Measurements from ENCODE around the gene AHRR. TPM values are rescaled to one million over a fixed set of nuclear protein-coding genes. Genes with fewer than 3 reads are reported as not detected.
A peak's percentile ranks its signal among the peaks of the same experiment; 100 is the strongest.

The AHRR gene
- total RNA-seq, 1 experiment from 2014 or later, result 1.9 TPM

DNA sequence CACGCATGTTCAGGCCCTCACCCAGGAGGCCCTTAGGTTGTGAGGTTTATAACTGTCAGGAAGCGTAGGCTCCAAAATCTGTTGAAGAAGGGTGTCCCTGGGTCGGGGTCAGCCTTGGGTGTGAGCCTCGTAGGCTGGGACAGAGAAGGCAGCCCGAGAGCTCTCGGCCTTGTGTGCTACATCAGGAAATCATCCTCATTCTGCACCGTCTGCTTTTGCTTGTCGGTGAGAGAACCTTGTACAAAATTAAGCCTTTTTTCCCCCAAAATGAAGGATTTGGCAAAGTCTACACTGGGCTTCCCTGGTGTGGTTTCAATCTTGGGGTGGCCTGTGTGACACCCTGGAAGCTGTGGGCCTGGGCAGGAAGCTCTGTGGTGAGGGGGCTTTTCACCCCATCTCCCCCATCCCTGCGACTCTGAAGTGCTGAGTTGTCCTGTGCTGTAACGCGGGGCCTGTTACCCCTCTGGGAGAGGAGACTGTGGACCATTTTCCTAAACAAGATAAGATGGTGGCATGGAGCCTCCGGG is 55.3 kb downstream of the AHRR start:
- Histone ChIP-seq H3K27ac (ENCODE audit: low read length) (no peak overlapping the region), H4K20me1 (ENCODE audit: low read length) (no peaks in the 10 kb centered on the region), H3K79me2 (ENCODE audit: low read length) (no peaks in the 10 kb centered on the region), H2AFZ (ENCODE audit: low read length) (no peak overlapping the region), H3K9ac (ENCODE audit: low read length) (no peak overlapping the region), H3F3A (ENCODE audit: low read length, unreplicated experiment) (no peaks in the 10 kb centered on the region), H3K9me3 (ENCODE audit: low read length) (peaks cover 7% of the 10 kb centered on the region; the same call in 1 of the 2 replicates), H3K9me2 (replicated peaks; ENCODE audit: low read length) (no peaks in the 10 kb centered on the region), H3K36me3 (ENCODE audit: low read depth, low read length) (no peaks in the 10 kb centered on the region), H3K4me3 (ENCODE audit: low read length) (no peak overlapping the region), H3K4me1 (ENCODE audit: insufficient read depth, low read length) (no peaks in the 10 kb centered on the region), H3K27me3 (ENCODE audit: low read length) (no peaks in the 10 kb centered on the region), H3K4me2 (ENCODE audit: low read length) (no peak overlapping the region)
- DNase-seq (no peak), ATAC-seq (no peak)
- ChIA-PET CTCF (no interaction called here), POLR2A (ENCODE audit: unreplicated experiment) (no interaction called here)
- TF ChIP-seq, protein P1, sequence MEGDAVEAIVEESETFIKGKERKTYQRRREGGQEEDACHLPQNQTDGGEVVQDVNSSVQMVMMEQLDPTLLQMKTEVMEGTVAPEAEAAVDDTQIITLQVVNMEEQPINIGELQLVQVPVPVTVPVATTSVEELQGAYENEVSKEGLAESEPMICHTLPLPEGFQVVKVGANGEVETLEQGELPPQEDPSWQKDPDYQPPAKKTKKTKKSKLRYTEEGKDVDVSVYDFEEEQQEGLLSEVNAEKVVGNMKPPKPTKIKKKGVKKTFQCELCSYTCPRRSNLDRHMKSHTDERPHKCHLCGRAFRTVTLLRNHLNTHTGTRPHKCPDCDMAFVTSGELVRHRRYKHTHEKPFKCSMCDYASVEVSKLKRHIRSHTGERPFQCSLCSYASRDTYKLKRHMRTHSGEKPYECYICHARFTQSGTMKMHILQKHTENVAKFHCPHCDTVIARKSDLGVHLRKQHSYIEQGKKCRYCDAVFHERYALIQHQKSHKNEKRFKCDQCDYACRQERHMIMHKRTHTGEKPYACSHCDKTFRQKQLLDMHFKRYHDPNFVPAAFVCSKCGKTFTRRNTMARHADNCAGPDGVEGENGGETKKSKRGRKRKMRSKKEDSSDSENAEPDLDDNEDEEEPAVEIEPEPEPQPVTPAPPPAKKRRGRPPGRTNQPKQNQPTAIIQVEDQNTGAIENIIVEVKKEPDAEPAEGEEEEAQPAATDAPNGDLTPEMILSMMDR (conservative IDR thresholded peaks at IDR 0.05; ENCODE audit: low read depth, low read length), result no peak
- TF ChIP-seq EZH2phosphoT487 (IDR thresholded peaks at IDR 0.05; ENCODE audit: borderline replicate concordance, low read length) (no peak), EZH2 (IDR thresholded peaks at IDR 0.05; ENCODE audit: low read length, unreplicated experiment) (no peak)
- BruUV-seq (replicated peaks), result no TSS peak
- intact Hi-C loops (cut with micrococcal nuclease), result no loop called here

- Histone ChIP-seq H2AFZ (ENCODE audit: low read length) (no peak overlapping the region), H3K4me2 (ENCODE audit: low read length) (no peak overlapping the region), H4K20me1 (ENCODE audit: low read length) (no peaks in the 10 kb centered on the region), H3K27ac (ENCODE audit: low read length) (no peak overlapping the region), H3K27me3 (ENCODE audit: low read length) (no peaks in the 10 kb centered on the region), H3K79me2 (ENCODE audit: low read length) (no peaks in the 10 kb centered on the region), H3K9ac (ENCODE audit: low read length) (no peak overlapping the region), H3K9me2 (replicated peaks; ENCODE audit: low read length) (no peaks in the 10 kb centered on the region), H3K4me3 (ENCODE audit: low read length) (no peak overlapping the region), H3K4me1 (ENCODE audit: insufficient read depth, low read length) (no peaks in the 10 kb centered on the region), H3K9me3 (ENCODE audit: low read length) (peaks cover 7% of the 10 kb centered on the region; the same call in 1 of the 2 replicates), H3F3A (ENCODE audit: low read length, unreplicated experiment) (no peaks in the 10 kb centered on the region), H3K36me3 (ENCODE audit: low read depth, low read length) (no peaks in the 10 kb centered on the region)
- POLR2A ChIA-PET (ENCODE audit: unreplicated experiment), result no interaction called here
- CTCF ChIA-PET, result no interaction called here
- no TSS peak for BruUV-seq (replicated peaks)
- ATAC-seq (no peak), DNase-seq (no peak)
- TF ChIP-seq EZH2 (IDR thresholded peaks at IDR 0.05; ENCODE audit: low read length, unreplicated experiment), result no peak
- TF ChIP-seq, protein P1 (conservative IDR thresholded peaks at IDR 0.05; ENCODE audit: low read depth, low read length), result no peak
- TF ChIP-seq EZH2phosphoT487 (IDR thresholded peaks at IDR 0.05; ENCODE audit: borderline replicate concordance, low read length), result no peak
- intact Hi-C loops (cut with micrococcal nuclease), result no loop called here
These were observed 55.9 kb downstream of the AHRR start for GRCh38 chr5:377326-377981.

DNA sequence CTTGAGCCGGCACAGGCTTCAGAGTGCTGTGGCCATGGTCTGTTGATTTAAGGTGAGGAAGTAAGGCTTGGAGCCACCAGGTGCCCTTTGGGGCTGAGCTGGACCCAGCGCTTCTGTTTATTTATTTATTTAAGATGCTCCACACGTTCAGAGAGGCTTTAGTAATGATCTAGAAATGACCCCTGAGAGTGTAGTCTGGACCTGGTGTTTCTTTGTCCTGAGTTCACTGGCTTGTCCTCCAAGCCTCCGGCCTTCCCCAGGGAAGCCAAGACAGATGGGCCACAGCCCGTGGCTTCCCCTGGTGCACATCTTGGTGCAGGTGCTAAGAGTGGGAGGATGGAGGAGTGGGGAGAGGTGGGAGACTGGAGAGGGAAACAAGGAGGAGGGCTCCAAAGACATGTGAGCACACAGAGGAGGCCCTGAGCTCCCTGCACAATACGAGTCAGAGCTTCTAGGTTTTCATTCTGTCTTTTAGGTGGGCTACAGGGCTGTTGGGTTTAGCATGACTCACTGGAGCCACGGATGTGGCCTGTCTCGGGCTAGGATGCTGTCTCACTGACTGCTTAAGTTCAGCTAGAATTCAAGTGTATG is 56.9 kb downstream of the AHRR start:
- no peak overlapping the region for H3K9ac ChIP-seq (ENCODE audit: low read length)

More for the DNA sequence above, 56.9 kb downstream of the AHRR start:
- no peak overlapping the region for H3K27ac ChIP-seq (ENCODE audit: low read length)
- no TSS peak for BruUV-seq (replicated peaks)
- peaks cover 3% of the 10 kb centered on the region; the same call in 1 of the 2 replicates for H3K4me1 ChIP-seq (ENCODE audit: insufficient read depth, low read length)
- no peaks in the 10 kb centered on the region for H3K79me2 ChIP-seq (ENCODE audit: low read length)
- no peak overlapping the region for H3K4me2 ChIP-seq (ENCODE audit: low read length)
- ATAC-seq, result peak; percentile 35; the same call in 1 of the 2 replicates
- H2AFZ ChIP-seq (ENCODE audit: low read length), result no peak overlapping the region
- H3K36me3 ChIP-seq (ENCODE audit: low read depth, low read length), result no peaks in the 10 kb centered on the region
- H3F3A ChIP-seq (ENCODE audit: low read length, unreplicated experiment), result no peaks in the 10 kb centered on the region
- H4K20me1 ChIP-seq (ENCODE audit: low read length), result no peaks in the 10 kb centered on the region
- peak; percentile 20 for DNase-seq
- no peaks in the 10 kb centered on the region for H3K27me3 ChIP-seq (ENCODE audit: low read length)
- POLR2A ChIA-PET (ENCODE audit: unreplicated experiment), result no interaction called here
- intact Hi-C loops (cut with micrococcal nuclease), result no loop called here
- TF ChIP-seq EZH2 (IDR thresholded peaks at IDR 0.05; ENCODE audit: low read length, unreplicated experiment) (no peak), EZH2phosphoT487 (IDR thresholded peaks at IDR 0.05; ENCODE audit: borderline replicate concordance, low read length) (no peak)
- TF ChIP-seq, protein P1 (conservative IDR thresholded peaks at IDR 0.05; ENCODE audit: low read depth, low read length), result no peak
- no peak overlapping the region for H3K4me3 ChIP-seq (ENCODE audit: low read length)
- no peaks in the 10 kb centered on the region for H3K9me2 ChIP-seq (replicated peaks; ENCODE audit: low read length)
- H3K9me3 ChIP-seq (ENCODE audit: low read length), result peaks cover 7% of the 10 kb centered on the region; the same call in 1 of the 2 replicates
- CTCF ChIA-PET, result no interaction called here
